C4-2B (cell line): ENCODE results near the gene GLB1L2.

Source experiments
- H3K27ac ChIP-seq: fragments of 450-650 bp; 2 replicates; pipeline ENCODE4 v1.5.1; 2017
- ZFX ChIP-seq: fragments of 450-650 bp; IDR thresholded peaks from 2 replicates; pipeline ENCODE4 v1.6.1; 2017
- TF ChIP-seq, protein P1 (sequence below): fragments of 450-650 bp; conservative IDR thresholded peaks from 2 replicates; pipeline ENCODE4 v1.5.1; 2017; ENCODE audit warnings: mild to moderate bottlenecking

GLB1L2 gene

DNA sequence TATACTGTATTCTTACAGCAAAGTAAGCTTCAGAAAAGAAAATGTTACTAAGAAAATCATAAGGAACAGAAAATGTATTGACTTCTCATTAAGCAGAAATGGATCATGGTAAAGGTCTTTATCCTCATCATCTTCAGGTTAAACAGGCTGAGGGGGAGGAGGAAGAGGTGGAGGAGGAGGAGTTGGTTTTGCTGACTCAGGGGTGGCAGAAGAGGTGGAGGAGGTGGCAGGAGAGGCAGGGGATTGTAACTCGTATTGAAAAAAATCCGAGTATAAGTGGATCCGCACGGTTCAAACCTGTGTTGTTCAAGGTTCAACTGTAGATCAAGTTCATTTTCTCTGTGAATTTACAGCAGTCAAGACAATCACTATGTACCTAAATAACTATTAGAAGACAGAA lies 42.6 kb upstream of the GLB1L2 start:
- TF ChIP-seq, protein P1, sequence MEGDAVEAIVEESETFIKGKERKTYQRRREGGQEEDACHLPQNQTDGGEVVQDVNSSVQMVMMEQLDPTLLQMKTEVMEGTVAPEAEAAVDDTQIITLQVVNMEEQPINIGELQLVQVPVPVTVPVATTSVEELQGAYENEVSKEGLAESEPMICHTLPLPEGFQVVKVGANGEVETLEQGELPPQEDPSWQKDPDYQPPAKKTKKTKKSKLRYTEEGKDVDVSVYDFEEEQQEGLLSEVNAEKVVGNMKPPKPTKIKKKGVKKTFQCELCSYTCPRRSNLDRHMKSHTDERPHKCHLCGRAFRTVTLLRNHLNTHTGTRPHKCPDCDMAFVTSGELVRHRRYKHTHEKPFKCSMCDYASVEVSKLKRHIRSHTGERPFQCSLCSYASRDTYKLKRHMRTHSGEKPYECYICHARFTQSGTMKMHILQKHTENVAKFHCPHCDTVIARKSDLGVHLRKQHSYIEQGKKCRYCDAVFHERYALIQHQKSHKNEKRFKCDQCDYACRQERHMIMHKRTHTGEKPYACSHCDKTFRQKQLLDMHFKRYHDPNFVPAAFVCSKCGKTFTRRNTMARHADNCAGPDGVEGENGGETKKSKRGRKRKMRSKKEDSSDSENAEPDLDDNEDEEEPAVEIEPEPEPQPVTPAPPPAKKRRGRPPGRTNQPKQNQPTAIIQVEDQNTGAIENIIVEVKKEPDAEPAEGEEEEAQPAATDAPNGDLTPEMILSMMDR, result no peak
- TF ChIP-seq ZFX, result no peak
- H3K27ac ChIP-seq, result no peak overlapping the region

DNA sequence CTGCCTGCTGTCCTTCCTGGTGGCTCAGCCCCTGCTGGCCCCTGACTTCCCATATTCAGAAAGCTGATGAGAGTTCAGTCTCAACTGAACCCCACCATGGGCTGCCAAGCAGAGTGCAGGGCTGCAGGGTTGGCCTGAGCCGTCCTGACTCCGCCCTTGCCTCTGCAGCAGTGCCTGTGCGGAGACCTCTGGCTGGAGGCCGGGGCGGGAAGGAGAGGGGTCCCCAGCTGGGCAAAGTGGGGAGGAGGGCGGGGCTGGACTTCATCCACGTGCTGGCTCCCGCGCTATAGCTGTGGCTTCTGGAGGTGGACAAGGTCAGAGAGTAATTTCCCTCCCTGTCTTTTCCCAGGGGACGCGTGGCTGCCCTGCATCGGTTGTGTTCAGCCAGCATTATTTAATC lies 42.0 kb upstream of the GLB1L2 start:
- no peak overlapping the region for H3K27ac ChIP-seq
- TF ChIP-seq, protein P1, result no peak
- TF ChIP-seq ZFX, result no peak

DNA sequence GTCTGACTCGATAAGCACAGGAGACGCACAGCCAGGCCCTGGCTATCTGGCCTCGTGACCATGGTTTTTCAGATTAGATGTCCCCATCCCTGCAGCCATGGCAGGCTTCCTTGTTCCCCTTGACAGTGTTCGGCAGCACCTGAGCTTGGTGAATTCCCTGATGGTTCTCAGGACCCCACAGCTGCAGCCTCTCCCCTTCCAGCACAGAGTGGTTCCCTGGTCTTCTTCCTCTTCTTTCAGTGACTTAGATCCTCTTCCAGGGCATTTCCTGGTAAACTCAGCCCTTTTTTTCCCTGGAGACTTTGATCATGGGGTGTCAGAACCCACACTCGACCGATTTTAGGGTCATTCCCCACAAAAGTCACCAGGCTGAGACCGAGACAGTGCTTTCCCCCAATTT lies 41.1 kb upstream of the GLB1L2 start:
- TF ChIP-seq, protein P1, result no peak
- TF ChIP-seq ZFX, result no peak
- H3K27ac ChIP-seq, result no peak overlapping the region

DNA sequence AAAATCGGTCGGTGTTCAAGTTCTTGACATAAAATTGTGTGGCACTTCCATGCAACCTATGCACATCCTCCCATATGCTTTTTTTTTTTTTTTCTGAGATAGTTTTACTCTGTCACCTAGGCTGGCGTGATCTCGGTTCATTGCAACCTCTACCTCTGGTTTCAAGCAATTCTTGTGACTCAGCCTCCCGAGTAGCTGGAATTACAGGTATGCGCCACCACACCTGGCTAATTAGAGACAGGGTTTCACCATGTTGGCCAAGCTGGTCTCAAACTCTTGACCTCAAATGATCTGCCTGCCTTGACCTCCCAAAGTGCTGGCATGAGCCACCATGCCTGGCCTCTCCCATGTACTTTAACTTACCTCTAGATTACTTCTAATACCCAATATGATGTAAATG lies 40.6 kb upstream of the GLB1L2 start:
- TF ChIP-seq ZFX, result no peak
- TF ChIP-seq, protein P1, result no peak
- H3K27ac ChIP-seq, result no peak overlapping the region

DNA sequence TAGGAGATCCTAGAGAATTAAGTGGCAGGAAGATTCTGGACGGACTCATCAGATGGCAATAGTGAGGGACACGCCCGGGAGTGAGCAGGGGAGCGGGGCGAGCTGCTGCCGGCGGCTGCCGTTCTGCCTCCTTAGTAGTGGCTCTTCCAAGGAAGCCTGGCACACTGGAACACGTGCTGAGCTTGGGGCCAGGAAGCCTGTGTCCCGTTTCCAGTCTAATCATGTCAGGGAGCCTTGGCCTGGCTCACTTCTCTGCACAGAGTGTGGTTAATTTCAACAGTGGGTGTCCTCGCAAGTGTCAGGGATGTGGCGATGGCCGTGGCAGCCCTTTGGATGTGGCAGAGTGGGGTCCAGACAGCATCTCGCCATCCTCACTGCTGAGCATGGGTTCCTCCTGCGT lies 39.1 kb upstream of the GLB1L2 start:
- TF ChIP-seq ZFX, result no peak
- TF ChIP-seq, protein P1, result no peak
- no peak overlapping the region for H3K27ac ChIP-seq

DNA sequence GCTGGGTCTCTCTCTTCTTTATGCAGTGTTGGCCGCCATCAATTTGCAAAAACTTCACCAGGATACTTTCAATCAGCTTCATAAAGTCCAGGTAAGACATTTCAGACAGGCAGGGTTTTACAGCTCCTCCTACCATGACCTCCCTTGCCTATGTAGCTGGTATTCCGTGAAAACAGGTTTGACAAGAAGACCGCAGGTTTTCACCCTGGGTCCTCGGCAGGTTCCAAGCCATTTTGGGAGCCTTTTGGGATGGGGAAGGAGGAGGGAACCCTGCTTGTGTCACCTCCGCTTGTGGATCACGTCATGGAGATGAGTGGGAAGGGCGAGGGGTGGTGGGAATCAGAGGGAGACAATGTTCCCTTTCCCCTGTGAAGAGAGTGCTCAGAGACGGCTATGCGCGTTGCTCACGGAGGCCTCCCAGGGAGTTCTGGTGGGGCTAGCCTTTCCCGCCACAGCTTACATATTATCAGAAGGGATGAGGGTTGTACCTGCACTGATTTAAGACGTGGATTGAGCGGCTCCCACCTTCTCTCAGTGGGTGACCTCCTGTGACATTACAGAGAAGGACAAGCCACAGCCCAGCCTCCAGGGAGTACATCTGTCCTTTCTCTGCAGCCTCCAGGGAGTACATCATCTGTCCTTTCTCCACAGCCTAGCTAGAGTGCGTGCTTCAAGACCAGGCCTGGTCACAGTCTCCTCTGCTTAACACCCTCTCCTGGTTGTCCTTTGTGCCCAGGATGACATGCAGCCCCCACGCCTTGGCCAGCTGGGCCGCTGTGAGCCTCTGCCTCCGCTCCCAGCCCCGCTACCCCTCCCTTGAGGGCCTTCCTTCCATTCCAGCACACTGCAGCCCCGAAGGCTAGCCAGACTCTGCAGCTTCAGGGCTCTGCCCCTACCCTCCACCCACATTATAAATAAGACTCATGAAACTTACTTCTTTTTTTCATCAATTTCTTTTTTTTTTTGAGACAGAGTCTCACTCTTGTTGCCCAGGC lies 38.4 kb upstream of the GLB1L2 start:
- H3K27ac ChIP-seq, result no peak overlapping the region
- TF ChIP-seq, protein P1, result no peak
- no peak for TF ChIP-seq ZFX

DNA sequence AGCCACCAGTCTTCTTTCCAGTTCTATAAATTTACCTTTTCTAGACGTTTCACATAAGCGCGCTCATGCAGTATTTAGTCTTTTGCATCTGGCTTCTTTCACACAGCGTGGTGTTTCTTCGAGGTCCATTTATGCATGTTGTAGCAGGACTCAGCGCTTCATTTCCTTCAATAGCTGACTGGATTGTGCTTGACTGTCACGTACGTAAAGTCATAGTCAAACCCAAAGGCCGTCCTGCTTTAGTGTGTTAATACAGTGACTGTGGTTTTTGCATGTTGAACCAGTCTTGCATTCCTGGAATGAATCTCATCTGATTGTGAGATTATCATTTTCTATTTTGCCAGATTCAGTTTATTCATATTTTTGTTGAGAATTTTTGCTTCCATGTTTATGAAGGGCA lies 37.1 kb upstream of the GLB1L2 start:
- TF ChIP-seq ZFX, result no peak
- TF ChIP-seq, protein P1, result no peak
- no peak overlapping the region for H3K27ac ChIP-seq
